NCI-H460 (cell line): Measurements from ENCODE around the gene SCAMP1. TPM values are rescaled to one million over a fixed set of nuclear protein-coding genes. Genes with fewer than 3 reads are reported as not detected.
"Not testable (repeated sequence)": the region's sequence is repeated elsewhere in the genome, so short reads cannot be mapped to it uniquely, and the experiment has no call there.

Experiments
- DNase-seq: peaks from one replicate; pipeline ENCODE4 v3.0.0-alpha.2; 2016; ENCODE audit warnings: low read depth; ENCODE audit errors: extremely low read depth
- total RNA-seq: library from RNA; depleted of rRNA; stranded (reverse); fragments of >200 nt; shearing (Covaris generic); gene quantifications from 2 replicates; pipeline ENCODE4 v1.2.3, GENCODE V29; 2014

Gene SCAMP1
- total RNA-seq, 1 experiment from 2014 or later: 37.5 TPM

DNA sequence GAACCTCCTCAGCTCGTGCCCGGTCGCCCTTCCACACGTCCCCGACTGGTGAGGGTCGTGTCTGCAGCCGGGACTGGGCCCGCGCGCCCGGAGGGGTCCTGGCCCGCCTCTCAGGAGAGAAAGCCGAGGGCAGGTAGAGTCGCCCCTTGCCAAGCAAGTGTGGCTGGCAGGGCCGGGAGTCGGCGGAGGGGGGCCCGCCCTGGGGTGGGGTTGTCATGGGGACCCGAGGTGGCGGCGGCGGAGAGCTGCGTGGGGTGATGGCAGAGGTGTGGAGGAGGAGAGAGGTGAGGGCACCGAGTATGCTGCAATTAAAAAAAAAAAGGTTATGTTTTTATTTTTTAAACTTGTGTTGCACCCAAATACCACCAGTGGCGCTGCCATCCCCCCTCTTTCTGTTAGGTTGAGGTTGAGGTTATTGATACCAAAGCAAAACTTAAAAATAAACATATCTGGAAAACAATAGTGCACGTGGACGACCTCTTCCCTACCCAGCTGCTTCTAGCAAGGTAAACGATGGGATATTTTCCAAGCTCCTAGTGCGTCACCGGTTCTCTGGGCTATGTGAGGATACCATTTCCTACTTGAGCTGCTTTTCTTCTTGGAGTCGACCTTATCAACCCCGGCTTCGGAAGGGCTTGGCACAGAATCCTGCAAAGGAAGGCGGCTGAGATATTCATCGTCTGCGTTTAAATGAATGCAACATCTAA, 660 bp downstream of the SCAMP1 start:
- DNase-seq: peak; percentile 13

GRCh38 chr5:78361631-78361993, 1.2 kb downstream of the SCAMP1 start:
- DNase-seq: no peak

- DNase-seq: no peak
Observed at GRCh38 chr5:78362220-78362619, 1.8 kb downstream of the SCAMP1 start.

- DNase-seq: no peak
Observed at GRCh38 chr5:78364005-78364404, 3.6 kb downstream of the SCAMP1 start.

GRCh38 chr5:78367318-78367991, 7.0 kb downstream of the SCAMP1 start:
- DNase-seq: no peak

DNA sequence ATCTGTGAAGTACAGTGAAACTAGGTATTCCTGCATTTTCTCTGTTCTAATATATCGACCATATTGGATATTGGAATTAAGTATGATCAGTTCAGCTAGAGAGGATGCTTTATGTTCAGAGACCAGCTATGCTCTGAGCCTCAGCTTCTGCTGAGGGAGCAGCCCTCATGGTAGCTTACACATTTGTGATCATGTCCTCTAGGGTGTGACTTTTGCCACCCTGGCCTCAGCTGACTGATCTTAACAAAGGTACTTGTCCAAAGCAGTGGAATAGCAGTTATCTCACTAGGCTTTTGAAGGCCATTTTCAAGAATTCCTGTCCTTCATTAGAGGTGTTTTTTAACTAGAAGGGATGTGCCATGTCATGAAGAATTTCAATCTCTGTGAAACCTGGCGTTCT, 9.3 kb downstream of the SCAMP1 start:
- no peak for DNase-seq

DNA sequence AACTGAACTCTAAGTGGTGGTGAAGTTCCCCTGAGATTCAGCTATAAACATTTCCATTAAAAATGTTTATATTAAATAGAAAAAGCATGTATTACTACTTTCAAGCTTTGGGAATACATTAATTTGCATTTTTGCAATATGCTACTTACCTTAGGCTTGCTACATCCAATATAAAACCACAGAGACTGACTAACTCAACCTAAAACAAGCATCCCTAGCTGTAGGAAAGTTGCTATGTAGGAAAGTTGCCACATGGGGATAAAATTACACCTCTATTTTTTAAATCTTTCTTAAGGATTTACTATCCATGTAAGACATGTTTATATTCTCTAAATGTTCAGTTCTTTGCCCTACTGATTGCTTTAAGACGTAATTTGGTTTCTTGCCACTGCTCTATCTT, 12.8 kb downstream of the SCAMP1 start:
- no peak for DNase-seq

- no peak for DNase-seq
Observed at GRCh38 chr5:78376315-78376714, 15.9 kb downstream of the SCAMP1 start.

- DNase-seq: no peak
Observed at GRCh38 chr5:78377056-78377717, 16.8 kb downstream of the SCAMP1 start.

DNA sequence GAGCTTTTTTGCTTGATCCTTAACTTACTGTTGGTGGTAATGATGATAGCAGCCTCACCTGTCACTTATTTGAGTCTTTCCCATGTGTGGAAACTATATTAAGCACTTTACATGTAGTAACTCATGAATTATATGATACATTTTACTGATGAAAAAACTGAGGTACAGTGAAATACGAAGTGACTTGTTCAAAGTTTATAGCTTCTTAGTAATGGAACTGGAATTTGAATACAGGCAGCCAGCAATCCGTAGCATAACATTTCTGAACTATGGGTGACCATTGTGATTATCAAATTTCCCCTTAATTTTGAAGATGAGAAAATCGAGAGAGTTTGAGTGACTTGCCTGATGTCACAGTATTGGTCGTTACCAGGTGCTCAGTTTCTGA, 17.3 kb downstream of the SCAMP1 start:
- no peak for DNase-seq

DNA sequence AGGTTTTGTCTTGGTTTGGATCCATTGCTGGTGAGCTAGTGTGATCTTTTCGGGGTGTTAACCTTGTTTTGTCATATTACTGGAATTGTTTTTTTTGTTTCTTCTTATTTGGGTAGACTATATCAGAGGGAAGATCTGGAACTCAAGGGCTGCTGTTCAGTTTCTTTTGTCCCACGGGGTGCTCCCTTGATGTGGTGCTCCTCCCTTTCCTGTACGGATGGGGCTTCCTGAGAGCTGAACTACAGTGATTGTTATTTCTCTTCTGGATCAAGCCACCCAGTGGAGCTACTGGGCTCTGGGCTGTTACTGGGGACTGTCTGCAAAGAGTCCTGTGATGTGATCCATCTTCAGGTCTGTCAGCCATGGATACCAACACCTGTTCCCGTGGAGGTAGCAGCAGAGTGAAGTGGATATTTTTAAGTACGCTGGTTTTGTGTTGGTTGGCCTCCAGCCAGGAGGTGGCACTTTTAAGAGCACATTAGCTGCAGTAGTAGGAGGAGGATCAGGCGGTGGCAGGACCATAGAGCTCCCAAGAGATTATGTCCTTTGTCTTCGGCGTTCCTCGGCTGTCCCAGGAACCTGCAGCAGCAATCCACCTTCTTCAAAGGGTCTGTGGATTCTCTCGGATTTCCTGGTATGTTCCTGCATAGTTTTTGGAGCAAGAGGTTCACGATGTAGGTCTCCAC, 27.2 kb downstream of the SCAMP1 start:
- no peak for DNase-seq

DNA sequence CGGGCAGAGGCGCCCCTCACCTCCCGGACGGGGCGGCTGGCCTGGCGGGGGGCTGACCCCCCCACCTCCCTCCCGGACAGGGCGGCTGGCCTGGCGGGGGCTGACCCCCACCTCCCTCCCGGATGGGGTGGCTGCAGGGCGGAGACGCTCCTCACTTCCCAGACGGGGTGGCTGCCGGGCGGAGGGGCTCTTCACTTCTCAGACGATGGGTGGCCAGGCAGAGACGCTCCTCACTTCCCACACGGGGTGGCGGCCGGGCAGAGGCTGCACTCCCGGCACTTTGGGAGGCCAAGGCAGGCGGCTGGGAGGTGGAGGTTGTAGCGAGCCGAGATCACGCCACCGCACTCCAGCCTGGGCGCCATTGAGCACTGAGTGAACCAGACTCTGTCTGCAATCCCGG, 30.9 kb downstream of the SCAMP1 start:
- DNase-seq: not testable (repeated sequence)

DNA sequence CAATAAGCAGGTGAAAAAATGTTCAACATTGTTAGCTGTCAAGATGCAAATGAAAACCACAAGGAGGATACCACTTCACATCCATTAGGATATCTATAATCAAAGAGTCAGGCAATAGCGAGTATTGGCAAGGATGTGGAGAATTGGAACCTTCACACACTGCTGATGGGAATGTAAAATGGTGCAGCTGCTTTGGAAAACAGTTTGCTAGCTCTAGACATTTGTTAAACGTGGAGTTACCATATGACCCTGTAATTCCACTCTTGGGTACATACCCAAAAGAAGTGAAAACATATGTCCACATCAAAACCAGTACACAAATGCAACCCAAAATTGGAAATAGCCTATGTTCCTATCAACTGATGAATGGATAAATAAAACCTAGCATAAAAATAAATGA, 37.4 kb downstream of the SCAMP1 start:
- DNase-seq: no peak

DNA sequence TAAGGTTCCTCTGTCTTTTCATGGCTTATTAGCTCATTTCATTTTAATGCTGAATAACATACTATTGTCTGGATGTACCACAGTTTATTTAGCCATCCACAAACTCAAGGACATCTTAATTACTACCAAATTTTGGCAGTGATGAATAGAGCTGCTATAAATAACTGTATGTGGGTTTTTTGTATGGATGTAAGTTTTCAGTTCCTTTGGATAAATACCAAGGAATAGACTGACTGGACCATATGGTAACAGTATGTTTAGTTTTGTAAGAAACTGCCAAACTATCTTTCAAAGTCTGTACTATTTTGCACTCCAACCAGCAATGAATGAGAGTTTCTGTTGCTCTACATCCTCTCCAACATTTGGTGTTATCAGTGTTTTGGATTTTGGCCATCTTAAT, 38.7 kb downstream of the SCAMP1 start:
- DNase-seq: no peak

- no peak for DNase-seq
Observed at GRCh38 chr5:78404682-78405293, 44.4 kb downstream of the SCAMP1 start.

DNA sequence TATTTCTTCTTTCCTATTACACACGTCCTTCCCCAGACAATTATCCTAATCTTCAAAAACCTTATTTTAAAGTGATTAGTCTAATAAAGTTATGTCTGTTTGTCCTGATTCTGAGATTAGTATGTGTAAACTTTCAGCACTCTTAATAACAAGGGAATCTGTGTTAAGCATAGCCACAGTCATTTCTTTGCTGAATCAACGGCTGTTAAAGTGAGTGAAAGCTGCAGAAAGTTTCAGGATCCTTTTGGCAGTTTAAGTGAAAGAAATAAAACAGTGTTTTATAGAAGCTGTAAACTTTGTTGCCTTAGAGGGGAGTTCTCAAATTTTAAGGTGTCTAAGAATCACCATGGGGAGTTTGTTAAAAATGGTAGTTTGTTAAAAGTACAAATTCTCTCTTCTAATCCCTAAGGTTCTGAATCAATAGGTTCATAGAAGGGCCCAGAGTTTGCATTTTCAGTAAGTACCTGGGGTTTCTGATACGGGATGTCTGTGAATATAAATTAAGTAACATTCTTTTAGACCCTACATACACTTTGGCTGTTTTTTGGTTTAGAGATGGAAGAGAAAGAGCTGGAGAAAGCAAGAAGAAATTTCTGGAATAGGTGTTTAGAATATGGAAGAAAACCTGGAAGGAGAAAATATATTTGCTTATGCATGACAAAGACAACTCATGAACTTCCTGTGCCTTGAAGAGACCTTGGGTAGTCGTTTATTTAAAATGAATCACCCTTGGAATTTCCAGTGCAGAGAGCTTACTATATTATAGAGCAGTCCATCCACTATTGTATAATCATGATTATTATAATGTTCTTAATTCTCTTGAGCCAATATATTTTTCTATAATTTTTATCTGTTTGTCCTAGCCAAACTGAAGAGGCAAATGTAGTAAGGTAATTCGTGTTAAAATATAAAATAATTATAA, 45.7 kb downstream of the SCAMP1 start:
- no peak for DNase-seq

GRCh38 chr5:78407458-78407857, 47.0 kb downstream of the SCAMP1 start:
- no peak for DNase-seq

DNA sequence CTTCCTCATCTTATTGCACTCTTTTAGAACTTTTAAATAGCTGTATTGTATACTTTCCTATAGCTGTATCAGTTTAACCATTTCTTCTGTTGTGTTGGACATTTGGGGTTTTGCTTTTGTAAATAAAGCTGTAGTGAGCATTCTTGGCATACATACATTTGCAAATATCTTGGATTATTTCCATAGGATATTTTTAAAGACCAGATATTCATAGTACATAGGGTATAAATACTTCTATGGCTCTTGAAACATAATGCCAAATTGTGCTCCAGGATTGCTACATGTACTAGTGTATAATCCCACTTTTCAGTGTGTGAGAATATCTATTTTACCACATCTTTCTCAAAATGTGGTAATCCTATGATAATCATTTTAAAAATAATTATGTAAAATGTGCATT, 51.2 kb downstream of the SCAMP1 start:
- DNase-seq: no peak

DNA sequence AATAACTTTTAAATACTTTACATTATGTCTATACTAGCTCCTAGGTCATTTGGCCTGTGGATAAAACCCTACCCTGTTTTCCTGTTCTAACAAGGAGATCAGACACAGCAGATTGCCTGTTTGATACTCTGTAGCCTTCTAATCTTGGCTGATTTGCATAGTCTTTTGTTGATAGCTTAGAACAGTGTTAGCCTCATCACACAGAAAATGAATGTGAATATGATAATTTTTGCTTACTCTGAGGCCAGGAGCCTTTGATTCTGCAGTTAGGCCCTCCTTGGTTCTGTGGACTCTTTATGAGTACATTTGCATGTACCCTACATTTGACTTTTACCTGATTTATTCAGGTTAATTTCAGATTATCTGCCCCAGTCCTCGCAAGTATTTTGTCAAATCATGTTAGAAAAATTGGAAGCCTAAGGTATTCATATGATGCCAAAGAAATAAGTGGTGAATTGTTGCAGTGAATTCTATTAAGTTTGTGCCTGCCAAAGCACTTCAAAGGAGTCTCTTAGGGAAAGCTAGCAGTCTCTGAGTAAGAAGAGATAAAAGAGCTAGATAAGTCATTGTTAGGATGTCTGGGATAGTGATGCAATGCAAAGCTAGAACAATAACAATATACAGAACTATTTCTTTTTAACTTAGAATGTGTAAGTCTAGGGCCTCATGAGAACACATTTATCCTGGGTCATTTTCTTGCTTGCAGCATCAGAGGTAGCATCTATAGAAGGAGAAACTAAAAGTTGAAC, 56.4 kb downstream of the SCAMP1 start:
- DNase-seq: no peak
